HepG2 (cell line): Measurements from ENCODE around the gene GRK5. TPM values are rescaled to one million over a fixed set of nuclear protein-coding genes. Genes with fewer than 3 reads are reported as not detected.

ENCODE experiments used
- ATAC-seq: fragments of 200-7000 bp; cut with Tn5 transposase; 3 replicates; pipeline ENCODE4 v1.9.1; 2020; ENCODE audit warnings: mild to moderate bottlenecking, moderate library complexity
- BruUV-seq: library from RNA; stranded (reverse); fragments of 400-500 nt; replicated peaks from 2 replicates; lab custom pipeline; 2021; lab: Mats Ljungman, UMichigan
- CTCF ChIA-PET: fragments of 300-600 bp; formaldehyde crosslinking; extraction: SDS; loops from one replicate; lab custom pipeline; 2021; ENCODE audit warnings: low total read pairs, inconsistent platforms, low intra/inter-chr PET ratio; lab: Yijun Ruan, JAX
- POLR2A ChIA-PET: fragments of 350-600 bp; sonication (Branson Sonifier 250); formaldehyde crosslinking; loops from one replicate; lab custom pipeline; 2020; ENCODE audit warnings: antibody characterized with exemption, inconsistent platforms; lab: Yijun Ruan, JAX
- DNase-seq: peaks from one replicate; pipeline ENCODE4 v3.0.0-alpha.2; 2015; ENCODE audit warnings: low spot score
- FAIRE-seq: peaks from 3 replicates; lab custom pipeline; 2011; peaks lifted over from hg19 to GRCh38; lab: Jason Lieb, UNC
- H2AFZ ChIP-seq: one replicate; pipeline ENCODE4 v1.6.1; 2011; ENCODE audit warnings: low read length, inconsistent platforms
- H3K27ac ChIP-seq: fragments of 300-600 bp; 3 replicates; pipeline ENCODE4 v1.8.0; 2011; ENCODE audit warnings: mixed run types, mild to moderate bottlenecking, mixed read lengths, low read length, inconsistent platforms; ENCODE audit not compliant: insufficient read depth; ENCODE audit errors: extremely low read length
- H3K27me3 ChIP-seq, 2 experiments: fragments of 200-600 bp in 1 of 2; 2 replicates in 1 of 2; 3 replicates in 1 of 2; pipeline versions ENCODE4 v1.6.0 to v1.8.0; 2011; ENCODE audit warnings: low read length in 2 of 2, mild to moderate bottlenecking in 2 of 2, moderate library complexity in 2 of 2, inconsistent platforms in 1 of 2; ENCODE audit not compliant: insufficient read depth in 2 of 2, control insufficient read depth in 1 of 2
- H3K36me3 ChIP-seq, 2 experiments: fragments of 200-600 bp in 1 of 2; replicated peaks in 1 of 2; 2 replicates in 1 of 2; 3 replicates in 1 of 2; pipeline versions ENCODE4 v1.5.1 to v1.8.0; 2011; ENCODE audit warnings: low read length in 2 of 2, inconsistent platforms in 1 of 2; ENCODE audit not compliant: insufficient read depth in 2 of 2, control insufficient read depth in 1 of 2
- H3K4me1 ChIP-seq: 2 replicates; pipeline ENCODE4 v1.5.1; 2012; ENCODE audit warnings: low read length, inconsistent platforms; ENCODE audit not compliant: insufficient read depth
- H3K4me2 ChIP-seq: 2 replicates; pipeline ENCODE4 v1.6.0; 2011; ENCODE audit warnings: low read depth, low read length, inconsistent platforms
- H3K4me3 ChIP-seq, 3 experiments: fragments of 200-600 bp in 1 of 3; sonication (generic), shearing (Covaris generic) in 1 of 3; replicated peaks in 1 of 3; 2 replicates each; pipeline ENCODE4 v1.5.1; 2011 to 2016; ENCODE audit warnings: low read length in 3 of 3, inconsistent platforms in 2 of 3, low read depth in 2 of 3, mild to moderate bottlenecking in 2 of 3, control low read depth in 1 of 3, mixed read lengths in 1 of 3; ENCODE audit not compliant: insufficient read depth in 1 of 3
- H3K79me2 ChIP-seq: one replicate; pipeline ENCODE4 v1.6.1; 2011; ENCODE audit warnings: low read length, inconsistent platforms; ENCODE audit not compliant: insufficient read depth
- H3K9ac ChIP-seq: 2 replicates; pipeline ENCODE4 v1.6.0; 2011; ENCODE audit warnings: mild to moderate bottlenecking, low read depth, low read length, inconsistent platforms; ENCODE audit not compliant: insufficient read depth
- H3K9me3 ChIP-seq: 2 replicates; pipeline ENCODE4 v1.5.1; 2012; ENCODE audit warnings: mild to moderate bottlenecking, low read length
- H4K20me1 ChIP-seq: 2 replicates; pipeline ENCODE4 v1.6.0; 2011; ENCODE audit warnings: inconsistent platforms, mild to moderate bottlenecking, low read length, moderate library complexity; ENCODE audit not compliant: insufficient read depth
- FOXP1 ChIP-seq, 2 experiments: fragments of 450-650 bp in 1 of 2; IDR thresholded peaks; 2 replicates each; pipeline ENCODE4 v1.6.1; 2017 to 2018; ENCODE audit warnings: antibody characterized with exemption in 1 of 2
- HNF4A ChIP-seq: sonication (generic); formaldehyde crosslinking; IDR thresholded peaks from 2 replicates; pipeline ENCODE4 v1.4.0; 2020; ENCODE audit warnings: missing genetic modification reagents
- IKZF1 ChIP-seq: fragments of 450-650 bp; IDR thresholded peaks from 2 replicates; pipeline ENCODE4 v1.7.1; 2016
- MYPOP ChIP-seq: sonication (generic); formaldehyde crosslinking; IDR thresholded peaks from 2 replicates; pipeline ENCODE4 v1.8.1; 2023; ENCODE audit warnings: mild to moderate bottlenecking, moderate library complexity, missing genetic modification reagents
- SIX1 ChIP-seq: sonication (generic); formaldehyde crosslinking; IDR thresholded peaks from 2 replicates; pipeline ENCODE4 v1.4.0; 2020; ENCODE audit warnings: missing genetic modification reagents, borderline replicate concordance
- TAF1 ChIP-seq: sonication (generic); formaldehyde crosslinking; IDR thresholded peaks from 2 replicates; pipeline ENCODE4 v1.4.0; 2020; ENCODE audit warnings: missing genetic modification reagents
- ZNF253 ChIP-seq: sonication (generic); formaldehyde crosslinking; IDR thresholded peaks from 2 replicates; pipeline ENCODE4 v1.8.0; 2022; ENCODE audit warnings: mild to moderate bottlenecking, missing genetic modification reagents, borderline replicate concordance
- WGBS: methylation state at CpG from one replicate; pipeline ENCODE4 v1.1.6; 2017; ENCODE audit warnings: low lambda C conversion rate; 5-methylcytosine and 5-hydroxymethylcytosine counted together
- in situ Hi-C: cut with HindIII; loops from 2 replicates; pipeline ENCODE4 v1.10.0; 2017; ENCODE audit warnings: low pct_unique_long_range_greater_than_20kb; ENCODE audit not compliant: extremely low pct_ligation_motif_present
- intact Hi-C: fragments of 100-400 bp; cut with micrococcal nuclease; formaldehyde crosslinking; loops from one replicate; pipeline ENCODE4 v1.10.0; 2022; ENCODE audit not compliant: unreplicated experiment
- polyA plus RNA-seq, 8 experiments: library from polyadenylated mRNA; depleted of rRNA in 3 of 8; stranded (reverse) in 7 of 8; unstranded in 1 of 8; fragments of >200 nt; fragmentation: Illumina TruSeq in 4 of 8; extraction: Trizol in 4 of 8; gene quantifications; 2 replicates each; pipeline versions ENCODE4 v1.2.1 to v1.2.3, GENCODE V29; 2011 to 2016; ENCODE audit warnings: low read depth in 4 of 8, missing spikeins in 1 of 8, mixed read lengths in 1 of 8; ENCODE audit not compliant: insufficient read depth in 1 of 8
- total RNA-seq, 5 experiments: library from RNA; depleted of rRNA; stranded (reverse); fragments of >200 nt; fragmentation: Illumina TruSeq; extraction: Trizol; gene quantifications; 2 replicates each; pipeline ENCODE4 v1.2.3, GENCODE V29; 2016; ENCODE audit warnings: low read depth in 1 of 5
- TF ChIP-seq, protein P1 (sequence below): sonication (generic); formaldehyde crosslinking; IDR thresholded peaks from 2 replicates; pipeline ENCODE4 v1.4.0; 2020; ENCODE audit warnings: missing genetic modification reagents
- TF ChIP-seq, protein P2 (sequence below): sonication (generic); formaldehyde crosslinking; IDR thresholded peaks from 2 replicates; pipeline ENCODE4 v1.5.0; 2020; ENCODE audit warnings: missing genetic modification reagents, mild to moderate bottlenecking, borderline replicate concordance
- TF ChIP-seq, protein P3 (sequence below): sonication (generic); formaldehyde crosslinking; IDR thresholded peaks from 2 replicates; pipeline ENCODE4 v1.4.0; 2020; ENCODE audit warnings: missing genetic modification reagents, mild to moderate bottlenecking, borderline replicate concordance

Gene GRK5
- total and polyA plus RNA-seq, 2 of the 13 experiments (the other 11 are each of a cell fraction or from before 2014, with no cell fraction given) = 10.4 to 12.6 TPM

DNA sequence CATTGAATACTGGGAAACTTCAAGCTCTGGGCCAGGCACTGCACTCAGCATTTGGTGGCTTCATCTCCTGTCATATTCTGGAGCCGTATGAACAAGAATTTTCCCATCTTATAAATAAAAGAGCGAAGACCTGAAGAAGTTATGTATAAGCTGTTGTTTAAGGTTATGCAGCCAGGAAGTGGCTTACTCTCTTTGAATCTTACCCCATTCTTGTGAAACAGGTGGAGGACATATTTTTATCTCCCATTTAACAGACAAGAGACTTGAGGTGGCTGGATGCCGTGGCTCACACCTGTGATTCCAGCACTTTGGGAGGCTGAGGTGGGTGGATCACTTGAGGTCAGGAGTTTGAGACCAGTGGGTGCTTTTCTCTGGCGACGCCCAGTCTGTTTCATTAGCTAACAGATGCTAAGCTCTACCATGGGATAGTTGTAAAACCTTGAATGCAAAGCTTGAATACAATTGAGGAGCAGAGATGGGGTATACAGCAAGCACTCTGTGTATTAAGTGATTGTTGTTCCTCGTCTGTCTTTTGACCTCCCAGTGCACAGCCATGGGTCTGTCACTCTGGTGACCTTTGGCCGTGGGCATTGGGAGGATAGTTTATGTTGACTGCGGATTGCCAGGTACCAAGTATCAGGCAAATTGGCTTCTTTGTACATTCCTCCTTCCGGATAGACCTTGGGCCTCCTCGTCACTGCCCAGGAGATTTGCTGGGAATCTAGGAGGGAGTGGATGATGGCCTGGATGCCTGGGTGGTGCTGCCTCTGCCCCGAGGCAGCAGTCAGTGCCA, 85.8 kb downstream of the GRK5 start:
- CTCF ChIA-PET = no interaction called here
- Histone ChIP-seq H3K79me2 (no peaks in the 10 kb centered on the region), H3K9ac (no peak overlapping the region), H3K27ac (no peak overlapping the region), H3K4me1 (peaks cover 34% of the 10 kb centered on the region), H3K27me3 (no peaks in the 10 kb centered on the region), H3K4me2 (no peak overlapping the region), H3K4me3 (no peak overlapping the region), H4K20me1 (no peaks in the 10 kb centered on the region), H3K9me3 (peaks cover 4% of the 10 kb centered on the region; the same call in 1 of the 2 replicates), H3K36me3 (peaks cover 0 to 3% of the 10 kb centered on the region in 2 experiments; a peak in 1 of 5 replicates), H2AFZ (no peak overlapping the region)
- POLR2A ChIA-PET = no interaction called here
- in situ Hi-C loops (no loop called here), intact Hi-C loops (no loop called here)
- 87% methylated on average over 11 of the region's 11 CpGs for WGBS
- BruUV-seq = no TSS peak
- TF ChIP-seq FOXP1 (IDR thresholded peaks at IDR 0.05) = no peak
- TF ChIP-seq FOXP1 (CRISPR knock-in tag; IDR thresholded peaks at IDR 0.05) = no peak
- peak; percentile 16; the same call in 1 of the 2 replicates for TF ChIP-seq HNF4A
- no peak for TF ChIP-seq TAF1 (CRISPR knock-in tag)
- DNase-seq (no peak), FAIRE-seq (no peak), ATAC-seq (no peak)

GRCh38 chr10:119296703-119297102, 89.3 kb downstream of the GRK5 start:
- H3K36me3 ChIP-seq = peaks cover 0 to 3% of the 10 kb centered on the region in 2 experiments; a peak in 1 of 5 replicates
- peaks cover 4% of the 10 kb centered on the region; the same call in 1 of the 2 replicates for H3K9me3 ChIP-seq
- H3K4me1 ChIP-seq = peaks cover 38% of the 10 kb centered on the region
- H3K27me3 ChIP-seq = no peaks in the 10 kb centered on the region
- H3K4me2 ChIP-seq = no peak overlapping the region
- in situ Hi-C loops (no loop called here), intact Hi-C loops (no loop called here)
- H2AFZ ChIP-seq = no peak overlapping the region
- H3K27ac ChIP-seq = no peak overlapping the region
- FAIRE-seq (no peak), ATAC-seq (no peak), DNase-seq (no peak)
- ChIA-PET POLR2A (interaction anchor here (1.5 kb wide), 1 partner anchor 42 kb away, joined by 4 read pairs; no protein-coding TSS in a partner anchor), CTCF (no interaction called here)
- H4K20me1 ChIP-seq = no peaks in the 10 kb centered on the region
- no peaks in the 10 kb centered on the region for H3K79me2 ChIP-seq
- 96% methylated on average over 4 of the region's 4 CpGs for WGBS
- H3K9ac ChIP-seq = no peak overlapping the region
- no peak overlapping the region for H3K4me3 ChIP-seq
- BruUV-seq = no TSS peak
- TF ChIP-seq, protein P1, sequence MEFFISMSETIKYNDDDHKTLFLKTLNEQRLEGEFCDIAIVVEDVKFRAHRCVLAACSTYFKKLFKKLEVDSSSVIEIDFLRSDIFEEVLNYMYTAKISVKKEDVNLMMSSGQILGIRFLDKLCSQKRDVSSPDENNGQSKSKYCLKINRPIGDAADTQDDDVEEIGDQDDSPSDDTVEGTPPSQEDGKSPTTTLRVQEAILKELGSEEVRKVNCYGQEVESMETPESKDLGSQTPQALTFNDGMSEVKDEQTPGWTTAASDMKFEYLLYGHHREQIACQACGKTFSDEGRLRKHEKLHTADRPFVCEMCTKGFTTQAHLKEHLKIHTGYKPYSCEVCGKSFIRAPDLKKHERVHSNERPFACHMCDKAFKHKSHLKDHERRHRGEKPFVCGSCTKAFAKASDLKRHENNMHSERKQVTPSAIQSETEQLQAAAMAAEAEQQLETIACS (CRISPR knock-in tag) = no peak
- TF ChIP-seq MYPOP (CRISPR knock-in tag) (no peak), SIX1 (no peak), ZNF253 (CRISPR knock-in tag) (no peak), IKZF1 (no peak)
- TF ChIP-seq, protein P2, sequence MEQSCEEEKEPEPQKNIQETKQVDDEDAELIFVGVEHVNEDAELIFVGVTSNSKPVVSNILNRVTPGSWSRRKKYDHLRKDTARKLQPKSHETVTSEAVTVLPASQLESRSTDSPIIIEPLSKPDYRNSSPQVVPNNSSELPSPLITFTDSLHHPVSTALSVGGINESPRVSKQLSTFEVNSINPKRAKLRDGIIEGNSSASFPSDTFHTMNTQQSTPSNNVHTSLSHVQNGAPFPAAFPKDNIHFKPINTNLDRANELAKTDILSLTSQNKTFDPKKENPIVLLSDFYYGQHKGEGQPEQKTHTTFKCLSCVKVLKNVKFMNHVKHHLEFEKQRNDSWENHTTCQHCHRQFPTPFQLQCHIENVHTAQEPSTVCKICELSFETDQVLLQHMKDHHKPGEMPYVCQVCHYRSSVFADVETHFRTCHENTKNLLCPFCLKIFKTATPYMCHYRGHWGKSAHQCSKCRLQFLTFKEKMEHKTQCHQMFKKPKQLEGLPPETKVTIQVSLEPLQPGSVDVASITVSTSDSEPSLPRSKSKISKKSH (CRISPR knock-in tag) = no peak
- TF ChIP-seq, protein P3, sequence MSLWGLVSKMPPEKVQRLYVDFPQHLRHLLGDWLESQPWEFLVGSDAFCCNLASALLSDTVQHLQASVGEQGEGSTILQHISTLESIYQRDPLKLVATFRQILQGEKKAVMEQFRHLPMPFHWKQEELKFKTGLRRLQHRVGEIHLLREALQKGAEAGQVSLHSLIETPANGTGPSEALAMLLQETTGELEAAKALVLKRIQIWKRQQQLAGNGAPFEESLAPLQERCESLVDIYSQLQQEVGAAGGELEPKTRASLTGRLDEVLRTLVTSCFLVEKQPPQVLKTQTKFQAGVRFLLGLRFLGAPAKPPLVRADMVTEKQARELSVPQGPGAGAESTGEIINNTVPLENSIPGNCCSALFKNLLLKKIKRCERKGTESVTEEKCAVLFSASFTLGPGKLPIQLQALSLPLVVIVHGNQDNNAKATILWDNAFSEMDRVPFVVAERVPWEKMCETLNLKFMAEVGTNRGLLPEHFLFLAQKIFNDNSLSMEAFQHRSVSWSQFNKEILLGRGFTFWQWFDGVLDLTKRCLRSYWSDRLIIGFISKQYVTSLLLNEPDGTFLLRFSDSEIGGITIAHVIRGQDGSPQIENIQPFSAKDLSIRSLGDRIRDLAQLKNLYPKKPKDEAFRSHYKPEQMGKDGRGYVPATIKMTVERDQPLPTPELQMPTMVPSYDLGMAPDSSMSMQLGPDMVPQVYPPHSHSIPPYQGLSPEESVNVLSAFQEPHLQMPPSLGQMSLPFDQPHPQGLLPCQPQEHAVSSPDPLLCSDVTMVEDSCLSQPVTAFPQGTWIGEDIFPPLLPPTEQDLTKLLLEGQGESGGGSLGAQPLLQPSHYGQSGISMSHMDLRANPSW (CRISPR knock-in tag) = no peak
